ENCODE data around the gene MGARP.

DNA sequence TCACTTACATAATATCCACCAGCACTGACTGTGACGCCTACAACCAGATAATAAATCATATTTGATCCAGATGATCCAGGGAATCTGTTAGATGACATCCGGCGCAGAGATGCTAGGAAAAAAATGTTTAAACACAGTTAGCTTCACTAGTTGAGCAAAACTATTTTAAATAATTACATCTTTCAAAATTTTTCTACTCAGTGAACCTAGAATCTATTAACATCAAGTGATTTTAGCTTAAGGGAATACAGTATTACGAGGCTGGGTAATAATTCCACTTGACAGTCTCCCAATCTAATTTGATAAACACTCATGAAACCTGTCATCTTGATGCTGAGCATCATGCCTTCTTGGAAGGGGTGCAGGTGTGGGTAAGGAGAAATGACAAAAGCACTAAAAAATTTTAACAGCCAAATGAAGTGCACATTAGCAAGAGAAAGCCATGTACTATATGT, 4.7 kb downstream of the MGARP start:
- TF ChIP-seq, protein P1, sequence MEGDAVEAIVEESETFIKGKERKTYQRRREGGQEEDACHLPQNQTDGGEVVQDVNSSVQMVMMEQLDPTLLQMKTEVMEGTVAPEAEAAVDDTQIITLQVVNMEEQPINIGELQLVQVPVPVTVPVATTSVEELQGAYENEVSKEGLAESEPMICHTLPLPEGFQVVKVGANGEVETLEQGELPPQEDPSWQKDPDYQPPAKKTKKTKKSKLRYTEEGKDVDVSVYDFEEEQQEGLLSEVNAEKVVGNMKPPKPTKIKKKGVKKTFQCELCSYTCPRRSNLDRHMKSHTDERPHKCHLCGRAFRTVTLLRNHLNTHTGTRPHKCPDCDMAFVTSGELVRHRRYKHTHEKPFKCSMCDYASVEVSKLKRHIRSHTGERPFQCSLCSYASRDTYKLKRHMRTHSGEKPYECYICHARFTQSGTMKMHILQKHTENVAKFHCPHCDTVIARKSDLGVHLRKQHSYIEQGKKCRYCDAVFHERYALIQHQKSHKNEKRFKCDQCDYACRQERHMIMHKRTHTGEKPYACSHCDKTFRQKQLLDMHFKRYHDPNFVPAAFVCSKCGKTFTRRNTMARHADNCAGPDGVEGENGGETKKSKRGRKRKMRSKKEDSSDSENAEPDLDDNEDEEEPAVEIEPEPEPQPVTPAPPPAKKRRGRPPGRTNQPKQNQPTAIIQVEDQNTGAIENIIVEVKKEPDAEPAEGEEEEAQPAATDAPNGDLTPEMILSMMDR (conservative IDR thresholded peaks at IDR 0.05; ENCODE audit: low read depth in 2 of 2), result no peak
- no peak for TF ChIP-seq EZH2 (IDR thresholded peaks at IDR 0.05; ENCODE audit: low read depth, unreplicated experiment)
- TF ChIP-seq ZNF331 (CRISPR knock-in tag; IDR thresholded peaks at IDR 0.05; ENCODE audit: low read depth), result no peak
- TF ChIP-seq, protein P2, sequence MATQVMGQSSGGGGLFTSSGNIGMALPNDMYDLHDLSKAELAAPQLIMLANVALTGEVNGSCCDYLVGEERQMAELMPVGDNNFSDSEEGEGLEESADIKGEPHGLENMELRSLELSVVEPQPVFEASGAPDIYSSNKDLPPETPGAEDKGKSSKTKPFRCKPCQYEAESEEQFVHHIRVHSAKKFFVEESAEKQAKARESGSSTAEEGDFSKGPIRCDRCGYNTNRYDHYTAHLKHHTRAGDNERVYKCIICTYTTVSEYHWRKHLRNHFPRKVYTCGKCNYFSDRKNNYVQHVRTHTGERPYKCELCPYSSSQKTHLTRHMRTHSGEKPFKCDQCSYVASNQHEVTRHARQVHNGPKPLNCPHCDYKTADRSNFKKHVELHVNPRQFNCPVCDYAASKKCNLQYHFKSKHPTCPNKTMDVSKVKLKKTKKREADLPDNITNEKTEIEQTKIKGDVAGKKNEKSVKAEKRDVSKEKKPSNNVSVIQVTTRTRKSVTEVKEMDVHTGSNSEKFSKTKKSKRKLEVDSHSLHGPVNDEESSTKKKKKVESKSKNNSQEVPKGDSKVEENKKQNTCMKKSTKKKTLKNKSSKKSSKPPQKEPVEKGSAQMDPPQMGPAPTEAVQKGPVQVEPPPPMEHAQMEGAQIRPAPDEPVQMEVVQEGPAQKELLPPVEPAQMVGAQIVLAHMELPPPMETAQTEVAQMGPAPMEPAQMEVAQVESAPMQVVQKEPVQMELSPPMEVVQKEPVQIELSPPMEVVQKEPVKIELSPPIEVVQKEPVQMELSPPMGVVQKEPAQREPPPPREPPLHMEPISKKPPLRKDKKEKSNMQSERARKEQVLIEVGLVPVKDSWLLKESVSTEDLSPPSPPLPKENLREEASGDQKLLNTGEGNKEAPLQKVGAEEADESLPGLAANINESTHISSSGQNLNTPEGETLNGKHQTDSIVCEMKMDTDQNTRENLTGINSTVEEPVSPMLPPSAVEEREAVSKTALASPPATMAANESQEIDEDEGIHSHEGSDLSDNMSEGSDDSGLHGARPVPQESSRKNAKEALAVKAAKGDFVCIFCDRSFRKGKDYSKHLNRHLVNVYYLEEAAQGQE (IDR thresholded peaks at IDR 0.05; ENCODE audit: unreplicated experiment), result no peak
- no peak for TF ChIP-seq POLR2AphosphoS5 (IDR thresholded peaks at IDR 0.05; ENCODE audit: low read depth)
- no peak for TF ChIP-seq ZNF114 (CRISPR knock-in tag; IDR thresholded peaks at IDR 0.05)
- TF ChIP-seq EZH2phosphoT487 (IDR thresholded peaks at IDR 0.05; ENCODE audit: unreplicated experiment), result no peak
- TF ChIP-seq NANOG (IDR thresholded peaks at IDR 0.05; ENCODE audit: borderline replicate concordance), result no peak
- no peak for TF ChIP-seq JUNB (IDR thresholded peaks at IDR 0.05; ENCODE audit: unreplicated experiment)
